Measurements from ENCODE around the gene ATG7. TPM values are rescaled to one million over a fixed set of nuclear protein-coding genes. Genes with fewer than 3 reads are reported as not detected.

The ATG7 gene
- total RNA-seq, 2 experiments from 2014 or later = 29.5 to 34.2 TPM

Other genes with a start within 250 kb of the ATG7 start
- under 1 TPM; 0.25 to 0.27 TPM for gene HRH1, start 117.9 kb upstream of the ATG7 start, total RNA-seq